ENCODE data around the gene MALAT1.
A peak's percentile ranks its signal among the peaks of the same experiment; 100 is the strongest.
"Not testable (repeated sequence)": the region's sequence is repeated elsewhere in the genome, so short reads cannot be mapped to it uniquely, and the experiment has no call there.

Gene MALAT1

GRCh38 chr11:65498977-65499712 is at the start of gene MALAT1:
Gene MALAT1 (plus strand): TSS chr11:65499045.
- DNase-seq, result peak; percentile 90 to 95

- not testable (repeated sequence) for DNase-seq
Measured at GRCh38 chr11:65451301-65451700, 47.5 kb upstream of the MALAT1 start.

GRCh38 chr11:65452259-65452658 is 46.6 kb upstream of the MALAT1 start:
- not testable (repeated sequence) for DNase-seq

GRCh38 chr11:65452806-65453490 is 45.9 kb upstream of the MALAT1 start:
- DNase-seq, result no peak

- no peak for DNase-seq
Measured at GRCh38 chr11:65454311-65454695, 44.5 kb upstream of the MALAT1 start.

GRCh38 chr11:65454696-65455456 is 44.0 kb upstream of the MALAT1 start:
- peak; percentile 70 to 82 for DNase-seq

- no peak for DNase-seq
Measured at GRCh38 chr11:65456418-65456817, 42.4 kb upstream of the MALAT1 start.

- DNase-seq, result no peak
Measured at GRCh38 chr11:65459552-65459951, 39.3 kb upstream of the MALAT1 start.

GRCh38 chr11:65465471-65465870 is 33.4 kb upstream of the MALAT1 start:
- DNase-seq, result not testable (repeated sequence)

- not testable (repeated sequence) for DNase-seq
Measured at GRCh38 chr11:65467306-65467705, 31.5 kb upstream of the MALAT1 start.

GRCh38 chr11:65468874-65469333 is 29.9 kb upstream of the MALAT1 start:
- DNase-seq, result no peak

- no peak for DNase-seq
Measured at GRCh38 chr11:65470433-65471049, 28.3 kb upstream of the MALAT1 start.

- peak; percentile 36 to 61 for DNase-seq
Measured at GRCh38 chr11:65471447-65471891, 27.4 kb upstream of the MALAT1 start.

- DNase-seq, result not testable (repeated sequence)
Measured at GRCh38 chr11:65472588-65473277, 26.1 kb upstream of the MALAT1 start.

- no peak for DNase-seq
Measured at GRCh38 chr11:65473278-65473860, 25.5 kb upstream of the MALAT1 start.

GRCh38 chr11:65474864-65475263 is 24.0 kb upstream of the MALAT1 start:
- DNase-seq, result no peak

- no peak for DNase-seq
Measured at GRCh38 chr11:65476632-65477148, 22.2 kb upstream of the MALAT1 start.

GRCh38 chr11:65477149-65477965 is 21.5 kb upstream of the MALAT1 start:
- DNase-seq, result peak; percentile 96 to 97

- DNase-seq, result peak in 1 of 2 donors; percentile 58
Measured at GRCh38 chr11:65478388-65479183, 20.3 kb upstream of the MALAT1 start.

Data from hippocampal formation (tissue), 2 donors.